T-helper 2 cell (primary cell): Measurements from ENCODE around the gene HMGCL.
"Not testable (repeated sequence)": the region's sequence is repeated elsewhere in the genome, so short reads cannot be mapped to it uniquely, and the experiment has no call there.

Source experiments
- DNase-seq, 5 experiments: peaks; one replicate each; pipeline versions ENCODE4 v3.0.0 to v3.0.0-alpha.2; 2012 to 2022

HMGCL gene

GRCh38 chr1:23826590-23826989 lies 1.4 kb upstream of the HMGCL start:
- DNase-seq = not testable (repeated sequence)

GRCh38 chr1:23825762-23826522 lies 713 bp upstream of the HMGCL start:
- DNase-seq = peak in 2 of 5 experiments; percentile 18 to 57

GRCh38 chr1:23824711-23825075 lies 536 bp downstream of the HMGCL start:
- no peak for DNase-seq

- no peak for DNase-seq
Observed at GRCh38 chr1:23823767-23824166, 1.5 kb downstream of the HMGCL start.

- DNase-seq = no peak
Observed at GRCh38 chr1:23817633-23818032, 7.6 kb downstream of the HMGCL start.

GRCh38 chr1:23816906-23817305 lies 8.3 kb downstream of the HMGCL start:
- DNase-seq = no peak

- DNase-seq = no peak
Observed at GRCh38 chr1:23816361-23816760, 8.9 kb downstream of the HMGCL start.

GRCh38 chr1:23814016-23814415 lies 11.2 kb downstream of the HMGCL start:
- no peak for DNase-seq

GRCh38 chr1:23810818-23811540 lies 14.2 kb downstream of the HMGCL start:
- peak in 4 of 5 experiments; percentile 30 to 63 (median 38) for DNase-seq

GRCh38 chr1:23809751-23810171 lies 15.5 kb downstream of the HMGCL start:
- DNase-seq = peak; percentile 51 to 85 (median 72)

- DNase-seq = no peak
Observed at GRCh38 chr1:23807453-23807852, 17.8 kb downstream of the HMGCL start.

- DNase-seq = no peak
Observed at GRCh38 chr1:23806280-23806679, 18.9 kb downstream of the HMGCL start.

- no peak for DNase-seq
Observed at GRCh38 chr1:23805025-23805424, 20.2 kb downstream of the HMGCL start.

- DNase-seq = no peak
Observed at GRCh38 chr1:23804183-23804835, 20.9 kb downstream of the HMGCL start.

GRCh38 chr1:23803674-23804073 lies 21.6 kb downstream of the HMGCL start:
- no peak for DNase-seq

GRCh38 chr1:23802809-23803342 lies 22.4 kb downstream of the HMGCL start:
- not testable (repeated sequence) for DNase-seq

GRCh38 chr1:23801876-23802275 lies 23.4 kb downstream of the HMGCL start:
- no peak for DNase-seq

- no peak for DNase-seq
Observed at GRCh38 chr1:23801338-23801748, 23.9 kb downstream of the HMGCL start.

GRCh38 chr1:23800400-23801337 lies 24.6 kb downstream of the HMGCL start, which contains the start of gene GALE:
Gene GALE, minus strand, starts transcription at chr1:23800754. Its CDS starts 1,747 bp downstream, at chr1:23799007.
- peak; percentile 90 to 98 (median 97) for DNase-seq

- DNase-seq = peak in 1 of 5 experiments; percentile 32
Observed at GRCh38 chr1:23799570-23800399, 25.4 kb downstream of the HMGCL start.

GRCh38 chr1:23799255-23799569 lies 26.0 kb downstream of the HMGCL start:
- no peak for DNase-seq
